Measurements from ENCODE around the gene C9orf153.

The C9orf153 gene

GRCh38 chr9:86259557-86259956 is at the start of gene C9orf153:
Gene C9orf153, minus strand, starts transcription at chr9:86259657. Its CDS starts 30,054 bp downstream, at chr9:86229603.
- no peak for DNase-seq

GRCh38 chr9:86308687-86309086 is 49.2 kb upstream of the C9orf153 start:
- no peak for DNase-seq

GRCh38 chr9:86304236-86304730 is 44.8 kb upstream of the C9orf153 start:
- DNase-seq = no peak

- no peak for DNase-seq
These were observed 44.0 kb upstream of the C9orf153 start for GRCh38 chr9:86303316-86303975.

- no peak for DNase-seq
These were observed 42.2 kb upstream of the C9orf153 start for GRCh38 chr9:86301686-86302085.

- no peak for DNase-seq
These were observed 41.2 kb upstream of the C9orf153 start for GRCh38 chr9:86300701-86301100.

- no peak for DNase-seq
These were observed 39.4 kb upstream of the C9orf153 start for GRCh38 chr9:86298873-86299272.

- DNase-seq = peak; percentile 24
These were observed 30.9 kb upstream of the C9orf153 start for GRCh38 chr9:86290341-86290740.

GRCh38 chr9:86288499-86289198 is 29.2 kb upstream of the C9orf153 start:
- DNase-seq = peak; percentile 48

- peak; percentile 17 for DNase-seq
These were observed 27.6 kb upstream of the C9orf153 start for GRCh38 chr9:86287013-86287412.

GRCh38 chr9:86286278-86286677 is 26.8 kb upstream of the C9orf153 start:
- DNase-seq = no peak

GRCh38 chr9:86285261-86285660 is 25.8 kb upstream of the C9orf153 start:
- DNase-seq = no peak

- no peak for DNase-seq
These were observed 23.6 kb upstream of the C9orf153 start for GRCh38 chr9:86282979-86283535.

GRCh38 chr9:86282077-86282978 is 22.9 kb upstream of the C9orf153 start, which contains the start of gene ISCA1:
Gene ISCA1, minus strand, starts transcription at chr9:86282538. Its CDS starts 80 bp downstream, at chr9:86282458.
- peak; percentile 52 for DNase-seq

GRCh38 chr9:86281593-86282076 is 22.2 kb upstream of the C9orf153 start:
- peak; percentile 18 for DNase-seq

- no peak for DNase-seq
These were observed 21.1 kb upstream of the C9orf153 start for GRCh38 chr9:86280580-86280979.

GRCh38 chr9:86279839-86280238 is 20.4 kb upstream of the C9orf153 start:
- DNase-seq = no peak

GRCh38 chr9:86277072-86277471 is 17.6 kb upstream of the C9orf153 start:
- no peak for DNase-seq

- DNase-seq = no peak
These were observed 16.5 kb upstream of the C9orf153 start for GRCh38 chr9:86275962-86276361.

GRCh38 chr9:86274821-86275643 is 15.6 kb upstream of the C9orf153 start:
- no peak for DNase-seq

- DNase-seq = no peak
These were observed 12.8 kb upstream of the C9orf153 start for GRCh38 chr9:86272221-86272620.

GRCh38 chr9:86263876-86264275 is 4.4 kb upstream of the C9orf153 start:
- DNase-seq = no peak
